COR-L47 (cell line): ENCODE measurements around the gene BUD31.
"Not testable (repeated sequence)": the region's sequence is repeated elsewhere in the genome, so short reads cannot be mapped to it uniquely, and the experiment has no call there.

Experiments used
- DNase-seq: peaks from one replicate; lab custom pipeline; 2025; lab: John Stamatoyannopoulos, UW

BUD31 gene

GRCh38 chr7:99399597-99399996 lies 9.2 kb upstream of the BUD31 start:
- DNase-seq, result no peak

DNA sequence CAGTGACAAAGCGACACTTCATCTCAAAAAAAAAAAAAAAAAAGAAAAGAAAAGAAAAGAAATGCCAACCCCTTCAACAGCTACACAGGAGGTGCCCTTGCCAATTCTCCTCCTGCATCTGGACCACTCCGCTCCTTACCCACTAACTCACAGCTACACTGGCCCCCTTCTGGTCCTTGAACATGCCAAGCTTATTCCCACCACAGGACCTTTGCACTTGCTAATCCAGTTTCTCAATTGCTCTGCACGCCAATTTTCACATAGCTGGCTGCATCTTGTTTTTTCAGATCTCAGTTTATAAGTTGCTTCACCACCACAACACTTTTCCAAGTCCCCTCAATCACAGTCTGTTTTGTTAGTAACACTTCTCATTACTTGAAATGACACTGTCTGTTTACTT lies 5.9 kb upstream of the BUD31 start:
- DNase-seq, result no peak

DNA sequence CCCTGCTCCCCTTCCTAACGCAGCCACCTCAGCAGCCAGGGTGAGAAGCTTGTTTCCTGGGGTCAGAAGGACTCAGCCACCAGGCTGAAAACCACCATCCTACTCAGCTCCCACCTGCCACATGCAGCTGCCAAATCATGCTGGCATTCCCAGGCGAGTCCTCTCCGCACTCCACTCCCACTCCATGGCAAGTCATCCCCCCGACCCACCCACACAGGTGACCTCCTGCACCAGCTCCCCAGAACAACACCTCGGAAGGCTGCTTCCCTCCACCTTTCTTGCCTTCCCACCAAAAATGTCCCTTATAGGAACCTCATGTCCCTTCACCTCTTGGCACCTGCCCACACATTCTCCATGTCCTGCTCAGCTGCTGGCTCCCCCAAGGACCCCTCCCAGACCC lies 5.0 kb upstream of the BUD31 start:
- DNase-seq, result no peak

GRCh38 chr7:99404235-99404976 lies 4.4 kb upstream of the BUD31 start:
- DNase-seq, result no peak

- no peak for DNase-seq
These were observed 3.8 kb upstream of the BUD31 start for GRCh38 chr7:99404977-99405320.

DNA sequence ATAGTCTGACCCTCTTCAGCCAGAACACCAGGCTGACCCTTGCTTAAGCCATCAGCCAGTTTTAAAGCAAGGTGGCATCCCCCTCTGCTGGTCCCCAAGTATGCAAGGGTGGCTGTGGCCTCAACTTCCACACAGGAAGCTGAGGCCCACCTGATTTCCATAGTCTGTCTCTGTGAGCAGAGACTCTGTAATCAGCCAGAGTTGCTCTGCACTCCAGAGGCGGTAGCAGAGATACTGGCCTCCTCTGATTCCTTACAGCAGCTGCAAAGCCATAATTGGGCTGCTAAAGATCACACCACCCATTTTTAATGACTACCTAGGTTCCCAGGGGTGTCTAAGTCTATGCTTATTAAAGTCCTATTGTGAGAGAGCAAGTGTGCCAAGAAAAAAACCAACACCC lies 2.2 kb upstream of the BUD31 start:
- peak; percentile 13 for DNase-seq

- peak; percentile 20 for DNase-seq
These were observed 844 bp upstream of the BUD31 start for GRCh38 chr7:99407872-99408378.

GRCh38 chr7:99409192-99409572 lies 413 bp downstream of the BUD31 start:
- DNase-seq, result no peak

DNA sequence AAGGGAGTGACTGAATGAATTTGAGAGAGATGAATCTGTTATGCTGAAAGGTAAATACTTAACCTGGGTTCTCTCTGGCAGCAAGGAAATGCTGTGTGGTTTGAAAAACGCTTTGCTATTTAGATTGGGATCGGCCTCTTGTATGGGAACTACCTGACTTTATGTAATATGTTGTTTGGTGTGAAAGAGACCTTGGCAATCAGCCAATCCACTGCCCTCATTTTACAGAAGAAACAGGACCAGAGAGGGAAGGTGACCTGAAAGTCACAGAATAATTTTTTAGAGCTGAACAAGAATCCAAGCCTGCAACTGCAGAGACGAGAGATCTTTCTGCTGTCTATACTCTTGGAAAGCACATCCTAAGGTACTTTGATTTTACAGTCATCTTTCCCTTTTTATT lies 1.0 kb downstream of the BUD31 start:
- no peak for DNase-seq

GRCh38 chr7:99410635-99411034 lies 1.9 kb downstream of the BUD31 start:
- DNase-seq, result no peak

DNA sequence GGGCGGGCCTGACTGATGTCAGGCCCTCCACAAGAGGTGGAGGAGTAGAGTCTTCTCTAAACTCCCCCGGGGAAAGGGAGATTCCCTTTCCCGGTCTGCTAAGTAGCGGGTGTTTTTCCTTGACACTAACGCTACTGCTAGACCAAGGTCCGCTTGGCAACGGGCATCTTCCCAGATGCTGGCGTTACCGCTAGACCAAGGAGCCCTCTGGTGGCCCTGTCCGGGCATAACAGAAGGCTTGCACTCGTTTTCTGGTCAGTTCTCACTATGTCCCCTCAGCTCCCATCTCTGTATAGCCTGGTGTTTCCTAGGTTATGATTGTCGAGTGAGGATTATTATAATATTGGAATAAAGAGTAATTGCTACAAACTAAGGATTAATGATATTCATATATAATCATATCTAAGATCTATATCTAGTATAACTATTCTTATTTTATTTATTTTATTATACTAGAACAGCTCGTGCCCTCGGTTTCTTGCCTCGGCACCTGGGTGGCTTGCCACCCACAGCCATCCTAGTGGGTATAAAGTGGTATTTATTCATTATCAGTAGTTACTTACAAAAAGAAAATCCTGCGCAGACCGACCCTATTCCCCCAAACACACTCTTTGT lies 6.9 kb downstream of the BUD31 start:
- peak; percentile 16 for DNase-seq

GRCh38 chr7:99418260-99418659 lies 9.5 kb downstream of the BUD31 start:
- DNase-seq, result no peak

- DNase-seq, result no peak
These were observed 10.7 kb downstream of the BUD31 start for GRCh38 chr7:99419323-99420021.

DNA sequence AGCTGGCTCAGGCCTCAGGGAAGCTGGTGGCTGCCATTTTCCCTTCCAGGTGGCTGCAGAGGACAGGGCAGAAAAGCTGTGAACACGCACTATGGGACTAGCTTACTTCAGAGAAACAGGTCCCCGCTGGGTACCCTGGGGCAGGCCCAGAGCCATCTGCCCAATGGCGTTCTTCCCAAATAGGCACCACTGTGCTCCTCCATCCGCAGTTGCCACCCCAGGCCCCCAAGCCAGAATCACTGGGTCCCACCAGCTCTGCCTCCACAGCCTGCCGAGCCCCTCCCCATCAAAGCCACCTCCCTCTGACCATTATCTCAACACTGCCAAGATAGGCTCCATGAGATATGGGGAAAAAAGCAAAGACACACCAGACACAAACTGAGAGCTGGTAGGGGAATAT lies 11.4 kb downstream of the BUD31 start:
- DNase-seq, result no peak

DNA sequence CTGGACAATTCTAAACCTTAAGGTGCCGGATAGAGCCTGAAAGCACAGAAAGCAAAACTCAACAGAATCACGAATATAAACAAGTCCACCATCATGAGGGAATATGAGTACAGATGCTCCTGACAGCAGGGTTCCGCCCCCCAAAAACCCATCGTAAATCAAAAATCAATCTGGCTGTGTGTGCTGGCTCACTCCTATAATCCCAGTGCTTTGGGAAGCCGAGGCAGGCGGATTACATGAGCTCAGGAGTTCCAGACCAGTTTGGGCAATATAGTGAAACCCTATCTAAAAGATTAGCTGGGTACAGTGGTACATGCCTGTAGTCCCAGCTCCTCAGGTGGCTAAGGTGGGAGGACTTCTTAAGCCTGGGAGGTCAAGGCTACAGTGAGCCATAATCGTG lies 12.2 kb downstream of the BUD31 start:
- no peak for DNase-seq

DNA sequence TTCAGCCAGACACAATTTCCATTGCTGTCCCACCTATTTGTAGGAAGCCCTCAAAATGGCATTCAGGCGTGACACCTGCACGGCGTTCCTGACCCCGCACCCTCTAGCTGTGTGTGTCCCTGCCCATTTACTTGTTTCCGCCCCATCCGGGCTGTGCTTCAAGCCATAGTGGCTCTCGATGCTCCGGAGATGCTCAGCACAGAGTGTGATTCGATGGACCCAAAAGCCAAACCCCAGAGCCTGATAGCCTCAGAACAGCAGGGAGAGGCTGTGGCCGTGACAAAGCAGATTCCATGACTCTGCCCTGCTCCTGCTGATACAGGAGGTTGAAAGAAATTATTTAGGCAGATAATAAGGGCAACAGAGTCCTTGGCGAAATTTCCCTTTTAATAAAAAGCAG lies 13.4 kb downstream of the BUD31 start:
- DNase-seq, result no peak

GRCh38 chr7:99422625-99423024 lies 13.9 kb downstream of the BUD31 start:
- peak; percentile 53 for DNase-seq

GRCh38 chr7:99424932-99425730 lies 16.4 kb downstream of the BUD31 start:
- DNase-seq, result no peak

DNA sequence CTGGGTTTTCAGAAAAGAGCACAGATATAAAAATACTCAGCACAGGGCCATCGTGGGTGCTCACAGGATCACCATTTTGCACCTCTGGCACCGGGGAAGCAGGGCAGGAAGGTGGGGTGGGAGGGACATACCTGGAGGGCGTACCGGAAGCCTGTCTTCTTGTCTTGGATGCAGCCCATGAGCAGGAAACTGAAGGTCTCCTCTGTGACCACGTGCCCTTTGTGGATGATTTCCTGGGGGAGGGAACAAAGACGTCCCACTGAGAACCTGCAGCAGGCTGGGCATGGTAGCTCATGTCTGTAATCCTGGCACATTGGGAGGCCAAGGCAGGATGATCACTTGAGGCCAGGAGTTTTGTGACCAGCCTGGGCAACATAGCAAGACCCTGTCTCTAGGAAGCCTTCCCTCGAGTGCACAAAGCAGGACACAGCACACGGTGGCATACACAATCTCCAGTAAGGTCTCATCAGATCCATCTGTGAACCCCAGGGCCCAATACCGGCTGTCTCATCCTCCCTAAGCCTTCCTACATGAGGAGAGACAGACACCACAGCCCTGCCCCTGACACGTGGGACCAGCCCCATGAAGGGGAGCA lies 20.3 kb downstream of the BUD31 start:
- DNase-seq, result no peak

GRCh38 chr7:99429756-99430155 lies 21.0 kb downstream of the BUD31 start:
- DNase-seq, result no peak

GRCh38 chr7:99431756-99432540 lies 23.2 kb downstream of the BUD31 start:
- not testable (repeated sequence) for DNase-seq
